Measurements from ENCODE around the gene CMTM8.

CMTM8 gene

DNA sequence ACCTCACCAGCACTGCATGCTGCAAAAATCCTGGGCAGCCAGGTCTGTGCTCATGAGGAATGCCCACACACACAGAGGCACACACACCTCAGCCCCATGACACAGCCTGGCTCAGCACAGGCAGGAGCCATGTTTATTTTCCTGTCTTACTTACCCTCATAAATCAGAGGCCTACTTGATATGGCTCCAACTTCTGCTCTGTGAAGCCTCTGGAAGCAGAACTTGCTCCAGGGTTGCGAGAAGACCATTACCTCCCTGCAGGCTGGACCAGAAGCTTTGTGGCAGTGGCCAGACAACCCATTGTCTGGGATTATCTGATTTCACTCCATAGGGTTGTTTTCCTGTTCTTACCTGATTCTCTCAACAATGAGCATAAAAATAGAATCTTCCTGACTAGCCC lies 43.8 kb upstream of the CMTM8 start:
- H3K18ac ChIP-seq (ENCODE audit: low read length), result peak overlapping the region; percentile 21
- H3K9ac ChIP-seq (ENCODE audit: low read depth, low read length, poor library complexity), result no peak overlapping the region
- H2BK15ac ChIP-seq (ENCODE audit: low read length), result no peak overlapping the region
- H3K79me1 ChIP-seq (ENCODE audit: low read depth, low read length), result no peaks in the 10 kb centered on the region
- H3K36me3 ChIP-seq (replicated peaks in 1 of 2; ENCODE audit: control insufficient read depth in 2 of 2, insufficient read depth in 2 of 2, low read length in 2 of 2), result no peaks in the 10 kb centered on the region
- H2BK5ac ChIP-seq (ENCODE audit: low read length), result no peak overlapping the region
- H4K91ac ChIP-seq (ENCODE audit: low read depth, low read length, poor library complexity), result no peak overlapping the region
- no CpG with 5 or more reads among the region's 1 CpG for WGBS, 2 donors (ENCODE audit: extremely low coverage in 2 of 2, insufficient read length in 2 of 2, insufficient replicate concordance in 1 of 2)
- no peak overlapping the region for H3K4me2 ChIP-seq (ENCODE audit: insufficient read depth, low read length, poor library complexity, severe bottlenecking)
- no peak overlapping the region for H3K4ac ChIP-seq (ENCODE audit: low read length)
- H2BK120ac ChIP-seq (ENCODE audit: low read depth, low read length), result no peak overlapping the region
- peaks cover 0 to 2% of the 10 kb centered on the region in 2 donors for H3K4me1 ChIP-seq (ENCODE audit: control insufficient read depth in 2 of 2, insufficient read depth in 1 of 2, low read depth in 1 of 2, low read length in 2 of 2)
- no peak overlapping the region for H3K4me3 ChIP-seq (ENCODE audit: low read length in 2 of 2)
- peak overlapping the region; percentile 50 for H2AFZ ChIP-seq (ENCODE audit: low read length)
- no peak overlapping the region for H3K23ac ChIP-seq (ENCODE audit: low read depth, low read length, poor library complexity)
- H2BK12ac ChIP-seq (ENCODE audit: low read length), result no peak overlapping the region
- no peak overlapping the region for H3K27ac ChIP-seq (replicated peaks; ENCODE audit: low read length)
- DNase-seq (ENCODE audit: low spot score), result no peak
- H2AK5ac ChIP-seq (ENCODE audit: low read depth, low read length), result no peak overlapping the region
- peaks cover 0 to 7% (median 0%) of the 10 kb centered on the region in 3 experiments for H3K27me3 ChIP-seq (ENCODE audit: control insufficient read depth in 3 of 3, insufficient read depth in 3 of 3, low read depth in 1 of 3, low read length in 3 of 3)
- H4K8ac ChIP-seq (ENCODE audit: low read depth, low read length), result no peak overlapping the region
- no peak overlapping the region for H3K14ac ChIP-seq (ENCODE audit: low read length)
- no peaks in the 10 kb centered on the region for H3K9me3 ChIP-seq (replicated peaks in 1 of 2; ENCODE audit: control insufficient read depth in 2 of 2, insufficient read depth in 1 of 2, low read depth in 1 of 2, low read length in 2 of 2)

DNA sequence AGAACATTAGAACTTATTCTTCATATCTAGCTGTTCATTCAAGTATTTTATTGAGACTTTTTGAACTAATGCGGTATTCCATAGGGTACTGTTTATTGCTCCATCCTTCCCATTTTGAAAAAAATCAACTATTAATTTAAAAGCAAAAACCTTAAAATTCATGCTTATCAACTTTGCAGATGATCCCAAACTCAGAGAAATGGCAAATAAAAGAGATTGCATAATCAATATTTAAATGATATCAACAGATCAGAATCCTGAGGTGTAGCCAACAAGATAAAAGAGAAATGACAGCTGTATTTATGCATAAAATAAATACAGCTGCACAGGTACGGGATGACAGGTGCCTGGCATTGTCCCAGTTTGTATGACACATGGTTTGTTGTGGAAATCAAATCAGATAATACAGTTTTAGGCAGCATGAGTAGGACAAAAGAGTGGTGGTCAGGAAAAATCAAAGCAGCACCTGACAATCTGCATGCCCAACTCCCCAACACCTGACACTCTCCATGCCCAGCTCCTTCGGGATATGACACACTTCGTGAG lies 42.4 kb upstream of the CMTM8 start:
- Histone ChIP-seq H2BK12ac (ENCODE audit: low read length) (no peak overlapping the region), H3K18ac (ENCODE audit: low read length) (no peak overlapping the region), H3K36me3 (replicated peaks in 1 of 2; ENCODE audit: control insufficient read depth in 2 of 2, insufficient read depth in 2 of 2, low read length in 2 of 2) (no peaks in the 10 kb centered on the region), H3K27me3 (ENCODE audit: control insufficient read depth in 3 of 3, insufficient read depth in 3 of 3, low read depth in 1 of 3, low read length in 3 of 3) (peaks cover 0 to 12% (median 0%) of the 10 kb centered on the region in 3 experiments), H3K4ac (ENCODE audit: low read length) (no peak overlapping the region), H2AFZ (ENCODE audit: low read length) (no peak overlapping the region), H3K9me3 (replicated peaks in 1 of 2; ENCODE audit: control insufficient read depth in 2 of 2, insufficient read depth in 1 of 2, low read depth in 1 of 2, low read length in 2 of 2) (no peaks in the 10 kb centered on the region), H2BK5ac (ENCODE audit: low read length) (no peak overlapping the region), H3K4me3 (ENCODE audit: low read length in 2 of 2) (no peak overlapping the region), H4K91ac (ENCODE audit: low read depth, low read length, poor library complexity) (no peak overlapping the region), H3K27ac (replicated peaks; ENCODE audit: low read length) (no peak overlapping the region), H3K14ac (ENCODE audit: low read length) (no peak overlapping the region), H3K4me1 (ENCODE audit: control insufficient read depth in 2 of 2, insufficient read depth in 1 of 2, low read depth in 1 of 2, low read length in 2 of 2) (peaks cover 0 to 2% of the 10 kb centered on the region in 2 donors), H3K23ac (ENCODE audit: low read depth, low read length, poor library complexity) (no peak overlapping the region), H4K8ac (ENCODE audit: low read depth, low read length) (no peak overlapping the region), H3K9ac (ENCODE audit: low read depth, low read length, poor library complexity) (no peak overlapping the region), H2BK120ac (ENCODE audit: low read depth, low read length) (no peak overlapping the region), H2AK5ac (ENCODE audit: low read depth, low read length) (no peak overlapping the region), H3K4me2 (ENCODE audit: insufficient read depth, low read length, poor library complexity, severe bottlenecking) (no peak overlapping the region), H2BK15ac (ENCODE audit: low read length) (no peak overlapping the region), H3K79me1 (ENCODE audit: low read depth, low read length) (no peaks in the 10 kb centered on the region)
- no CpG with 5 or more reads among the region's 4 CpGs for WGBS, 2 donors (ENCODE audit: extremely low coverage in 2 of 2, insufficient read length in 2 of 2, insufficient replicate concordance in 1 of 2)
- no peak for DNase-seq (ENCODE audit: low spot score)

DNA sequence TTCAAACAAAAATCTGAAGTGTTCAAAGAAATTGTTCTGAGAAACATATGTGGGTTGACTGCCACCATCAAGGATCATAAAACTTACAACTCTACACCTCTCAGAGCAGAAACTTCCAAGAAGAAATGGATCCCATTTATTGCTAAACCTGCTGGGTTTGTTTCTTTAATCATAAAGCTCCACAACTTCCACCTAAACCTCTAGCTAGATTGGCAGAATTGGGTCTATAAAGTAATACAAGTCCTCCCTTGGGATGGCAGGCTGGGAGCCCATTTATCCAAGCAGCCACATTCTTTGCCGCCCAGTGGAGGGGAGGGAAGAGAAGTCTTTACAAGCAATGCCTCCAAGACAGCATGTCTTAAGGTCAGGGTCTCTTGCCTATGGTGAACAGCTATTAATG lies 40.5 kb upstream of the CMTM8 start:
- Histone ChIP-seq H3K27ac (replicated peaks; ENCODE audit: low read length) (no peak overlapping the region), H2BK15ac (ENCODE audit: low read length) (no peak overlapping the region), H3K4me2 (ENCODE audit: insufficient read depth, low read length, poor library complexity, severe bottlenecking) (no peak overlapping the region), H2BK12ac (ENCODE audit: low read length) (no peak overlapping the region), H3K79me1 (ENCODE audit: low read depth, low read length) (no peaks in the 10 kb centered on the region), H2AFZ (ENCODE audit: low read length) (no peak overlapping the region), H2BK5ac (ENCODE audit: low read length) (no peak overlapping the region), H3K9me3 (replicated peaks in 1 of 2; ENCODE audit: control insufficient read depth in 2 of 2, insufficient read depth in 1 of 2, low read depth in 1 of 2, low read length in 2 of 2) (no peaks in the 10 kb centered on the region), H2BK120ac (ENCODE audit: low read depth, low read length) (no peak overlapping the region), H3K9ac (ENCODE audit: low read depth, low read length, poor library complexity) (no peak overlapping the region), H3K18ac (ENCODE audit: low read length) (no peak overlapping the region), H3K36me3 (replicated peaks in 1 of 2; ENCODE audit: control insufficient read depth in 2 of 2, insufficient read depth in 2 of 2, low read length in 2 of 2) (no peaks in the 10 kb centered on the region), H3K4ac (ENCODE audit: low read length) (no peak overlapping the region), H4K91ac (ENCODE audit: low read depth, low read length, poor library complexity) (no peak overlapping the region), H3K4me3 (ENCODE audit: low read length in 2 of 2) (no peak overlapping the region), H3K14ac (ENCODE audit: low read length) (no peak overlapping the region), H3K4me1 (ENCODE audit: control insufficient read depth in 2 of 2, insufficient read depth in 1 of 2, low read depth in 1 of 2, low read length in 2 of 2) (peaks cover 0 to 2% of the 10 kb centered on the region in 2 donors), H3K27me3 (ENCODE audit: control insufficient read depth in 3 of 3, insufficient read depth in 3 of 3, low read depth in 1 of 3, low read length in 3 of 3) (peaks cover 0 to 13% (median 0%) of the 10 kb centered on the region in 3 experiments), H2AK5ac (ENCODE audit: low read depth, low read length) (no peak overlapping the region), H3K23ac (ENCODE audit: low read depth, low read length, poor library complexity) (no peak overlapping the region), H4K8ac (ENCODE audit: low read depth, low read length) (no peak overlapping the region)
- DNase-seq (ENCODE audit: low spot score), result no peak
- no CpG with 5 or more reads among the region's 1 CpG for WGBS, 2 donors (ENCODE audit: extremely low coverage in 2 of 2, insufficient read length in 2 of 2, insufficient replicate concordance in 1 of 2)

DNA sequence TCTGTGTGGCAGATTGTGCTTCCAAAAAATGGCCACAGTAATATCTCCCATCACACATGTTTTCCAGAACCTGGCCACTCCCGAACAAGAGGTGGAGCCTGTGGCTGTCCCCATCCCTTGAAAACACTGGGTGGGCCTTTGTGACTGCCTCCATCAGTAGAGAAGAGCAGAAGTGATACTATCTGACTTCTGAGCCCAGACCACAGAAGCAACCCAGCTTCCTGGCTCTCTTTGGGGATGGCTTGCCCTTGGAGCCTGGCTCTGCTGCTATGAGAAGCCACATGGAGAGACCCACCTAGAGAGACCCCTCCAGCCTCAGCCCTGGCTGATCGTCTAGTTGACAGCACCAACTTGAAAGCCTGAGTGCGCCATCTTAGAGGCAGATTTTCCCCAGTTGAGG lies 39.8 kb upstream of the CMTM8 start:
- Histone ChIP-seq H2BK5ac (ENCODE audit: low read length) (no peak overlapping the region), H3K79me1 (ENCODE audit: low read depth, low read length) (no peaks in the 10 kb centered on the region), H3K4me1 (ENCODE audit: control insufficient read depth in 2 of 2, insufficient read depth in 1 of 2, low read depth in 1 of 2, low read length in 2 of 2) (peaks cover 0 to 2% of the 10 kb centered on the region in 2 donors), H3K9ac (ENCODE audit: low read depth, low read length, poor library complexity) (no peak overlapping the region), H2BK120ac (ENCODE audit: low read depth, low read length) (no peak overlapping the region), H2BK12ac (ENCODE audit: low read length) (no peak overlapping the region), H2BK15ac (ENCODE audit: low read length) (no peak overlapping the region), H2AK5ac (ENCODE audit: low read depth, low read length) (no peak overlapping the region), H3K27ac (replicated peaks; ENCODE audit: low read length) (no peak overlapping the region), H3K14ac (ENCODE audit: low read length) (no peak overlapping the region), H2AFZ (ENCODE audit: low read length) (peak overlapping the region; percentile 12), H3K27me3 (ENCODE audit: control insufficient read depth in 3 of 3, insufficient read depth in 3 of 3, low read depth in 1 of 3, low read length in 3 of 3) (peaks cover 0 to 13% (median 0%) of the 10 kb centered on the region in 3 experiments), H3K18ac (ENCODE audit: low read length) (peak overlapping the region; percentile 44), H3K4ac (ENCODE audit: low read length) (no peak overlapping the region), H3K4me2 (ENCODE audit: insufficient read depth, low read length, poor library complexity, severe bottlenecking) (no peak overlapping the region), H3K23ac (ENCODE audit: low read depth, low read length, poor library complexity) (no peak overlapping the region), H4K91ac (ENCODE audit: low read depth, low read length, poor library complexity) (no peak overlapping the region), H3K4me3 (ENCODE audit: low read length in 2 of 2) (no peak overlapping the region), H4K8ac (ENCODE audit: low read depth, low read length) (no peak overlapping the region), H3K9me3 (replicated peaks in 1 of 2; ENCODE audit: control insufficient read depth in 2 of 2, insufficient read depth in 1 of 2, low read depth in 1 of 2, low read length in 2 of 2) (no peaks in the 10 kb centered on the region), H3K36me3 (replicated peaks in 1 of 2; ENCODE audit: control insufficient read depth in 2 of 2, insufficient read depth in 2 of 2, low read length in 2 of 2) (no peaks in the 10 kb centered on the region)
- no peak for DNase-seq (ENCODE audit: low spot score)
- no CpG with 5 or more reads among the region's 3 CpGs for WGBS, 2 donors (ENCODE audit: extremely low coverage in 2 of 2, insufficient read length in 2 of 2, insufficient replicate concordance in 1 of 2)
